ENCODE data around the gene NRAP.

- TF ChIP-seq, protein P1, sequence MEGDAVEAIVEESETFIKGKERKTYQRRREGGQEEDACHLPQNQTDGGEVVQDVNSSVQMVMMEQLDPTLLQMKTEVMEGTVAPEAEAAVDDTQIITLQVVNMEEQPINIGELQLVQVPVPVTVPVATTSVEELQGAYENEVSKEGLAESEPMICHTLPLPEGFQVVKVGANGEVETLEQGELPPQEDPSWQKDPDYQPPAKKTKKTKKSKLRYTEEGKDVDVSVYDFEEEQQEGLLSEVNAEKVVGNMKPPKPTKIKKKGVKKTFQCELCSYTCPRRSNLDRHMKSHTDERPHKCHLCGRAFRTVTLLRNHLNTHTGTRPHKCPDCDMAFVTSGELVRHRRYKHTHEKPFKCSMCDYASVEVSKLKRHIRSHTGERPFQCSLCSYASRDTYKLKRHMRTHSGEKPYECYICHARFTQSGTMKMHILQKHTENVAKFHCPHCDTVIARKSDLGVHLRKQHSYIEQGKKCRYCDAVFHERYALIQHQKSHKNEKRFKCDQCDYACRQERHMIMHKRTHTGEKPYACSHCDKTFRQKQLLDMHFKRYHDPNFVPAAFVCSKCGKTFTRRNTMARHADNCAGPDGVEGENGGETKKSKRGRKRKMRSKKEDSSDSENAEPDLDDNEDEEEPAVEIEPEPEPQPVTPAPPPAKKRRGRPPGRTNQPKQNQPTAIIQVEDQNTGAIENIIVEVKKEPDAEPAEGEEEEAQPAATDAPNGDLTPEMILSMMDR (IDR thresholded peaks at IDR 0.05; ENCODE audit: low read length), result no peak
- no peak for TF ChIP-seq EZH2 (IDR thresholded peaks at IDR 0.05; ENCODE audit: borderline replicate concordance, low read length)
Measured at GRCh38 chr10:113565364-113565763, 98.5 kb downstream of the NRAP start.
